ENCODE measurements around the gene AUTS2.

The AUTS2 gene

GRCh38 chr7:69699931-69700330, 101.7 kb downstream of the AUTS2 start:
- no peak for TF ChIP-seq CTCF (IDR thresholded peaks at IDR 0.05; ENCODE audit: low read depth, low read length, missing control alignments)
- in situ Hi-C loops (cut with HindIII; ENCODE audit: low sequenced_read_pairs) = no loop called here
- no peak overlapping the region for H3K4me3 ChIP-seq (ENCODE audit: low read depth, low read length)
- no peak for DNase-seq (ENCODE audit: low read depth)

- TF ChIP-seq CTCF (IDR thresholded peaks at IDR 0.05; ENCODE audit: low read depth, low read length, missing control alignments) = no peak
- in situ Hi-C loops (cut with HindIII; ENCODE audit: low sequenced_read_pairs) = no loop called here
- DNase-seq (ENCODE audit: low read depth) = no peak
- H3K4me3 ChIP-seq (ENCODE audit: low read depth, low read length) = no peak overlapping the region
These were observed 102.1 kb downstream of the AUTS2 start for GRCh38 chr7:69700331-69700730.

- no peak for DNase-seq (ENCODE audit: low read depth)
- TF ChIP-seq CTCF (IDR thresholded peaks at IDR 0.05; ENCODE audit: low read depth, low read length, missing control alignments) = no peak
- no peak overlapping the region for H3K4me3 ChIP-seq (ENCODE audit: low read depth, low read length)
- in situ Hi-C loops (cut with HindIII; ENCODE audit: low sequenced_read_pairs) = no loop called here
These were observed 103.0 kb downstream of the AUTS2 start for GRCh38 chr7:69701288-69701687.

GRCh38 chr7:69702357-69702756, 104.1 kb downstream of the AUTS2 start:
- in situ Hi-C loops (cut with HindIII; ENCODE audit: low sequenced_read_pairs) = no loop called here
- DNase-seq (ENCODE audit: low read depth) = no peak
- no peak for TF ChIP-seq CTCF (IDR thresholded peaks at IDR 0.05; ENCODE audit: low read depth, low read length, missing control alignments)
- no peak overlapping the region for H3K4me3 ChIP-seq (ENCODE audit: low read depth, low read length)

- no peak overlapping the region for H3K4me3 ChIP-seq (ENCODE audit: low read depth, low read length)
- DNase-seq (ENCODE audit: low read depth) = no peak
- in situ Hi-C loops (cut with HindIII; ENCODE audit: low sequenced_read_pairs) = no loop called here
- no peak for TF ChIP-seq CTCF (IDR thresholded peaks at IDR 0.05; ENCODE audit: low read depth, low read length, missing control alignments)
These were observed 104.8 kb downstream of the AUTS2 start for GRCh38 chr7:69703099-69703498.

- no peak for TF ChIP-seq CTCF (IDR thresholded peaks at IDR 0.05; ENCODE audit: low read depth, low read length, missing control alignments)
- in situ Hi-C loops (cut with HindIII; ENCODE audit: low sequenced_read_pairs) = no loop called here
- DNase-seq (ENCODE audit: low read depth) = no peak
- H3K4me3 ChIP-seq (ENCODE audit: low read depth, low read length) = no peak overlapping the region
These were observed 107.8 kb downstream of the AUTS2 start for GRCh38 chr7:69706070-69706469.

GRCh38 chr7:69708857-69709256, 110.6 kb downstream of the AUTS2 start:
- DNase-seq (ENCODE audit: low read depth) = no peak
- in situ Hi-C loops (cut with HindIII; ENCODE audit: low sequenced_read_pairs) = no loop called here
- no peak overlapping the region for H3K4me3 ChIP-seq (ENCODE audit: low read depth, low read length)
- no peak for TF ChIP-seq CTCF (IDR thresholded peaks at IDR 0.05; ENCODE audit: low read depth, low read length, missing control alignments)
